NOMO-1 treated with dmso at 0.1 percent for 144 hours (cell line): ENCODE results near the gene SERPINI1.
A peak's percentile ranks its signal among the peaks of the same experiment; 100 is the strongest.

Experiments used
- DNase-seq: peaks from one replicate; lab custom pipeline; 2025; ENCODE audit not compliant: unreplicated experiment; lab: John Stamatoyannopoulos, UW

SERPINI1 gene

GRCh38 chr3:167843481-167843880 lies 108.0 kb downstream of the SERPINI1 start:
- DNase-seq = peak; percentile 64

GRCh38 chr3:167843886-167844285 lies 108.4 kb downstream of the SERPINI1 start:
- DNase-seq = peak; percentile 75

GRCh38 chr3:167844528-167844927 lies 109.0 kb downstream of the SERPINI1 start:
- DNase-seq = no peak

GRCh38 chr3:167851171-167851570 lies 115.7 kb downstream of the SERPINI1 start:
- DNase-seq = no peak

- DNase-seq = no peak
Observed at GRCh38 chr3:167851749-167852148, 116.2 kb downstream of the SERPINI1 start.

GRCh38 chr3:167852216-167852615 lies 116.7 kb downstream of the SERPINI1 start:
- no peak for DNase-seq

- no peak for DNase-seq
Observed at GRCh38 chr3:167854063-167854462, 118.5 kb downstream of the SERPINI1 start.

GRCh38 chr3:167854846-167855245 lies 119.3 kb downstream of the SERPINI1 start:
- DNase-seq = no peak

- no peak for DNase-seq
Observed at GRCh38 chr3:167855306-167855705, 119.8 kb downstream of the SERPINI1 start.

- no peak for DNase-seq
Observed at GRCh38 chr3:167858865-167859264, 123.3 kb downstream of the SERPINI1 start.

GRCh38 chr3:167859610-167860009 lies 124.1 kb downstream of the SERPINI1 start:
- DNase-seq = peak; percentile 43

GRCh38 chr3:167861649-167862048 lies 126.1 kb downstream of the SERPINI1 start:
- peak; percentile 54 for DNase-seq

- DNase-seq = no peak
Observed at GRCh38 chr3:167862104-167862730, 126.7 kb downstream of the SERPINI1 start.

- DNase-seq = no peak
Observed at GRCh38 chr3:167863811-167864551, 128.5 kb downstream of the SERPINI1 start.

GRCh38 chr3:167864552-167864874 lies 129.0 kb downstream of the SERPINI1 start:
- no peak for DNase-seq

- peak; percentile 41 for DNase-seq
Observed at GRCh38 chr3:167866331-167866730, 130.8 kb downstream of the SERPINI1 start.

- no peak for DNase-seq
Observed at GRCh38 chr3:167867981-167868380, 132.5 kb downstream of the SERPINI1 start.

- DNase-seq = no peak
Observed at GRCh38 chr3:167870181-167870580, 134.7 kb downstream of the SERPINI1 start.

- DNase-seq = no peak
Observed at GRCh38 chr3:167870759-167871158, 135.2 kb downstream of the SERPINI1 start.

- no peak for DNase-seq
Observed at GRCh38 chr3:167872032-167872431, 136.5 kb downstream of the SERPINI1 start.

- no peak for DNase-seq
Observed at GRCh38 chr3:167872941-167873340, 137.4 kb downstream of the SERPINI1 start.

GRCh38 chr3:167874671-167875372 lies 139.3 kb downstream of the SERPINI1 start:
- no peak for DNase-seq
